ENCODE results near the gene DNLZ. TPM values are rescaled to one million over a fixed set of nuclear protein-coding genes. Genes with fewer than 3 reads are reported as not detected.
"Not testable (repeated sequence)": the region's sequence is repeated elsewhere in the genome, so short reads cannot be mapped to it uniquely, and the experiment has no call there.

DNLZ gene
- total RNA-seq, 1 donor from 2014 or later, result 12.1 TPM

- ATAC-seq, result no peak
These were observed 33.0 kb downstream of the DNLZ start for GRCh38 chr9:136330406-136330990.

GRCh38 chr9:136329636-136330405 is 33.7 kb downstream of the DNLZ start:
- no peak for ATAC-seq

- ATAC-seq, result no peak
These were observed 34.3 kb downstream of the DNLZ start for GRCh38 chr9:136329211-136329627.

- no peak for ATAC-seq
These were observed 34.9 kb downstream of the DNLZ start for GRCh38 chr9:136328622-136329041.

GRCh38 chr9:136328011-136328621 is 35.4 kb downstream of the DNLZ start:
- ATAC-seq, result peak; percentile 63

GRCh38 chr9:136327304-136327974 is 36.1 kb downstream of the DNLZ start, which contains the start of gene GPSM1:
Gene GPSM1, plus strand, starts transcription at chr9:136327539. Its CDS starts 157 bp downstream, at chr9:136327696.
- peak; percentile 9 for ATAC-seq

- no peak for ATAC-seq
These were observed 36.7 kb downstream of the DNLZ start for GRCh38 chr9:136326761-136327303.

- no peak for ATAC-seq
These were observed 37.3 kb downstream of the DNLZ start for GRCh38 chr9:136326061-136326760.

- no peak for ATAC-seq
These were observed 38.2 kb downstream of the DNLZ start for GRCh38 chr9:136325358-136325757.

- peak; percentile 39 for ATAC-seq
These were observed 38.8 kb downstream of the DNLZ start for GRCh38 chr9:136324501-136325300.

- peak; percentile 67 for ATAC-seq
These were observed 40.2 kb downstream of the DNLZ start for GRCh38 chr9:136323371-136323789.

- ATAC-seq, result no peak
These were observed 40.7 kb downstream of the DNLZ start for GRCh38 chr9:136322756-136323330.

GRCh38 chr9:136321561-136321960 is 42.0 kb downstream of the DNLZ start:
- no peak for ATAC-seq

GRCh38 chr9:136320972-136321371 is 42.6 kb downstream of the DNLZ start:
- ATAC-seq, result not testable (repeated sequence)

GRCh38 chr9:136319955-136320354 is 43.6 kb downstream of the DNLZ start:
- ATAC-seq, result not testable (repeated sequence)

- ATAC-seq, result not testable (repeated sequence)
These were observed 44.3 kb downstream of the DNLZ start for GRCh38 chr9:136319244-136319643.

- ATAC-seq, result no peak
These were observed 44.7 kb downstream of the DNLZ start for GRCh38 chr9:136318776-136319241.

GRCh38 chr9:136318111-136318775 is 45.3 kb downstream of the DNLZ start:
- no peak for ATAC-seq

GRCh38 chr9:136317695-136318094 is 45.8 kb downstream of the DNLZ start:
- peak; percentile 21 for ATAC-seq
